Activated CD8-positive, alpha-beta memory T cell treated with anti-CD3 and anti-CD28 coated beads, Interleukin-2, amount 50 U/mL, for 24 hours (primary cell): ENCODE results near the gene NKTR.

Source experiments
- DNase-seq: peaks from one replicate; pipeline ENCODE4 v3.0.0-alpha.2; 2020; ENCODE audit errors: extremely low read depth

The NKTR gene

GRCh38 chr3:42649783-42650182, 49.3 kb downstream of the NKTR start:
- DNase-seq = no peak

DNA sequence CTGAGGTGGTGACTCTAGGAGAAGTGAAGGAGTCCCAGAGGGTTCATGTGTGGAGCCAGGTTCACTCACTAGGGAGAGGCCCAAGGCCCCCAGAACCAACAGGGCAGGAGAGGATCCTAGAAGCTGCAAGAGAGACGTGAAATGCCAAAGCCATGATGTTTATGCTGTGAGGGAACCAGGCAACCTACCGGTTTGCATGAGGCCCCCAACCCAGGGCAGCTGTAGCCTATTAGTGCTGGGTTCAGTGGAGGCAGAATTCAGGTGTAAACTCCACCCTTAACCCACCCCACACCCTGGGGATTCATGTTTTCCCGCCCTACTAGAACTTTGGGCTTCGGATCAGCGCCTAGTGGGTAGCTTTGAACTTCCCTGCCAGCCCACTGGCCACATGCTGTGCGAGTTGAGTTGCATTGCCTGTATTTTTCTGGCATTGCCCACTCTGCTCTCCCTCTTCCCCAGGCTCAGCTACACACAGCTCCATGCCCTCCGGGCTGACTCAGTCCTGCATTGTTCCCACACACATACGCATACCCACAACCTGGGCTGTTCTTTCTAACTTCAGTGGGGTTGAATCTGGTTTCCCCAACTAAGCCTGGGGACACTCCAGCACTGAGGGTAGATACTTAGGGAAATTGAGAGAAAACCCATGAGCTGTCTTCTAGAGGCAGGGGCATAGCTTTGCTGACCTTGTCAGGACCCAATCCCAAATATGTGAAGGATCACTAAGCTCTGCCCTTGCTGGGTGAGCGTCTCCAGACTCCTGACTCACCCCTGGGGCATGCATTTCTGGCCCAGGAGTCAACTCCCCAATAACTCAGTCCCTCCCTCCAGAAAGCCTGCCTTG, 51.0 kb downstream of the NKTR start:
- DNase-seq = no peak

DNA sequence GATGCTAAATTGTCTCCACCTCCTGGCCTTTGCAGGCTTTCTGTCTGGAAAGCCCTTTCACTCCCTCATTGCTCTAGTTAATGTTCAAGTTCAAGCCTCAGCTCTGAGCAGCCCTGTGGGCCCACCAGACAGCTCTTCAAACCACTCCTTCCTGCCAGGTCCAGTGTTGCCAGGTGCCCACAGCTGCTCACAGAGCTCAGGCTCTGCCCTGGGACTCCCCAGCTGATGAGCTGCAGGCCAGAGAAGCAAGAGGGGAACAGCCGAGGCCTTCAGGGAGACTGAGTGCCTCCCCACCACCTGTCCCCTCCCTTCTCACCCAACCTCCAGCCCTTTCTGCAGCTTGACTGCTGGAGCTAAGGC, 51.7 kb downstream of the NKTR start:
- DNase-seq = no peak

DNA sequence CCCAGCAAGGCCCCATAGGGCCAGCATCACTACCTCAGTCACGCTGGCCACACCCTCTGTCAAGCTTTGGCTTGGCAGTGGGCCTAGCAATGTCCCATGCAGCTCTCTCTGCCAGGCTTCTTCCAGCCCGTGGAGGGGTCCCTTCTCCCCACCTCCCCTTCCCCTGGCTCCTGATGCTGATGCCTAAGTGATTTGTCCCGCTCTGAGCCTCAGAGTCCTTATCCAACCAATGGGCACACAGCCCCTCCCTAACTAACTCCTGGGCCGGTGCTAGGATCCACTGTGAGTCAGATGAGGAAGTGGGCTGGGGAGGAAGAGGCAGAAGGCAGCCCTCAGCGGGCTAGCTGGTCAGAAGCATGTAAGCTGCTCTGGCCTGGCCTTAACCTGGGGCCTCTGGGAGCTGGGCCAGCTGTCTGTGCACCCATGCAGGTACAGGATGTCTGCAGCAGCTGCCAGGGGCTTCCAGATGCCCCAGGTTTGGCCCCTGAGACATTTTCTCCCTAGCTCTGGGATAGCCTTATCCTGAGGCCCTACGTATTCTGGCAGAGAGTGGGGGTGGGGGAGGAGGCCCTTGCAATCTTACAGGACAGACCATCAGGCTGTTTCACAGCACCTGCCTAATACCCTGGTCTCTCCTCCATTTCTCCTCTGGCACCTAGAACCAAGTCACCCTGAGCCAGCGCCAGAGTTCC, 52.3 kb downstream of the NKTR start:
- no peak for DNase-seq

DNA sequence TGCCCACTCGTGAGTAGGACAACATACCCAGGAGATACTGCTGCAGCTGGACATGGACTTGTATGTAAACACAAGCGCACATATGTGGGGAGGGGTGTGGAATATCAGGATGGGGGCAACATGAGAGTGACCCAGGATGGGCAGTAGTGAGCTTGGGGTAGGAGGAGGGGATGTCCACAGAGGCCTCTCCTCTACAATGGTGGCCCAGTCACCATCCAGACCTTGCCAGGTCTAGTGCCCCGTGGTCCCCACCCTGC, 52.7 kb downstream of the NKTR start:
- DNase-seq = no peak

DNA sequence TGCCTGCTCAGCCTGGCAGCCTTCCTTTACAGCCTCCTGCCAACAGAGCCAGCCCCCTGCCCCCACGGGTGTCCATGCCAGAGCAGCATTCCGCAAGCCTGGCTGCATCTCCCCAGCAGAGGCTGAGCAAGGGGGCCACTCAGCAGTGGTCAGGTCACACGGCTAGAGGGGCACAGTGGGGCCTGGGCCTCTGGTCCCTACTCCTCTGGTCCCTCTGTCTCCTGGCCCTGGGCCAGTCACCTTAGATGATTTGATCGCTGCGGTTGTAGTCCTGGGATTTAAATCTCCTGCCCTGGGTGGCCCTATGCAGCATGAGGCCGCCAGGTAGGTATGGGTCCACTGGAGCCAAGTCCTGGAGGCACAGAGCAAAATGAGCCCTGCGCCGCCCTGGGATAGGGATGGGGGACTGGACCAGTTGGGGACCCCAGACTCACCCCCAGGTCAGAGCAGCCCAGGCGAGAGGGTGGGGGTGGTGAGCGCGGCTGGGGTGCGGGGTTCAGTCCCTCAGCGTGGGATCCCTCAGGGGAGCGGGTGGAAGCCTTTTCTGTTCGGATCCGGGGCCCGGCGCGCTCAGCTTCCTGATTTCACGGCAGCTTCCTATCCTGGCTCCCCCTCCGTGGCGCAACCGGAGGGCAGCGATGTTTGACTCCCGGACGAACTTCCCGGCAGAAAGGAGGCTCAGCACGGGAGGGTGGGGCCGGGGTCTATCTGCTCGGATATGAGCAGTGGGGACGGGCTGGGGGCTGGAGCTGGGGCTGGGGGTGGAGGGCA, 53.3 kb downstream of the NKTR start, which contains the start of gene ZBTB47:
TSS of gene ZBTB47 (plus strand) at position 138 of the 771 bp plus-strand sequence. CDS start 4,659 bp downstream, outside the sequence.
- DNase-seq = no peak

- DNase-seq = no peak
Observed at GRCh38 chr3:42654331-42655201, 54.1 kb downstream of the NKTR start.

DNA sequence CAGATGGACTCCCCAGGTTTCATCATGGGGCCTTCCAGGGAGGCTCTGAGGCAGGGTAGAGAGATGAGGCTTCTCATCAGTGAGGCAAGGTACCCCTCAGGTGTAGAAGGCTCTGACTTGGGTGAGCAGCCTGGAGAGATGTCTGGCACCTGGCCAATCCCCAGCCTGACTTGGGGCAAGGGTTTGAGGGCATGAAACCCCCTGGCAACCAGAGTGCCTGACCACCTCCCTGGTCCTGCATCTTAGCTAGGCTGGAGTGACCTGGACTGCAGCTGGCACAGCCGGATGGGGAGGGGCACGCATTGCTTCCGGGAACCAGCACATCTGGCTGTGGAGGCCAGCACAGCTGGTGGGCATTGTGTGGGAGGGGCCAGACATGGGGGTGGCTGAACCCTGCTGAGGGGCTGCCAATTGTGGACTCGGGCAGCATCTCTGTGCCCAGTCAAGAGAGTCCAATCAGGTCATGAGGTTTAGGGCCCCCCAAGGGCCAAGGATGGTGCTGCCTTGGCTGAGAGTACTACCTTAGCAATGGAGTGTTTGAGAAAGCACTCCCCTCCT, 54.9 kb downstream of the NKTR start:
- DNase-seq = no peak

- no peak for DNase-seq
Observed at GRCh38 chr3:42655980-42656679, 55.6 kb downstream of the NKTR start.

- no peak for DNase-seq
Observed at GRCh38 chr3:42656680-42657610, 56.5 kb downstream of the NKTR start.

- no peak for DNase-seq
Observed at GRCh38 chr3:42657675-42658074, 57.2 kb downstream of the NKTR start.

- no peak for DNase-seq
Observed at GRCh38 chr3:42658091-42658770, 57.7 kb downstream of the NKTR start.

DNA sequence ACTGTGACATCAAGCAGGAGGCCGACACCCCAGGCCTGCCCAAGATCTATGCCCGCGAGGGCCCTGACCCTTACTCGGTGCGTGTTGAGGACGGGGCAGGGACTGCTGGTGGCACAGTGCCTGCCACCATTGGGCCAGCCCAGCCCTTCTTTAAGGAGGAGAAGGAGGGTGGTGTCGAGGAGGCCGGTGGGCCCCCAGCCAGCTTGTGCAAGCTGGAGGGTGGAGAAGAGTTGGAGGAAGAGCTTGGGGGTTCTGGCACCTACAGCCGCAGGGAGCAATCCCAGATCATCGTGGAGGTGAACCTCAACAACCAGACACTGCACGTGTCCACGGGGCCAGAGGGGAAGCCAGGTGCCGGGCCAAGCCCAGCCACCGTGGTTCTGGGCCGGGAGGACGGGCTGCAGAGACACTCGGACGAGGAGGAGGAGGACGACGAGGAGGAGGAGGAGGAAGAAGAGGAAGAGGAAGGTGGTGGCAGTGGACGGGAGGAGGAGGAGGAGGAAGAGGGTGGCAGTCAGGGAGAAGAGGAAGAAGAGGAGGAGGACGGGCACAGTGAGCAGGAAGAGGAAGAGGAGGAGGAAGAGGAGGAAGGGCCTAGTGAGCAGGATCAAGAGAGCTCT, 58.4 kb downstream of the NKTR start:
- DNase-seq = no peak

DNA sequence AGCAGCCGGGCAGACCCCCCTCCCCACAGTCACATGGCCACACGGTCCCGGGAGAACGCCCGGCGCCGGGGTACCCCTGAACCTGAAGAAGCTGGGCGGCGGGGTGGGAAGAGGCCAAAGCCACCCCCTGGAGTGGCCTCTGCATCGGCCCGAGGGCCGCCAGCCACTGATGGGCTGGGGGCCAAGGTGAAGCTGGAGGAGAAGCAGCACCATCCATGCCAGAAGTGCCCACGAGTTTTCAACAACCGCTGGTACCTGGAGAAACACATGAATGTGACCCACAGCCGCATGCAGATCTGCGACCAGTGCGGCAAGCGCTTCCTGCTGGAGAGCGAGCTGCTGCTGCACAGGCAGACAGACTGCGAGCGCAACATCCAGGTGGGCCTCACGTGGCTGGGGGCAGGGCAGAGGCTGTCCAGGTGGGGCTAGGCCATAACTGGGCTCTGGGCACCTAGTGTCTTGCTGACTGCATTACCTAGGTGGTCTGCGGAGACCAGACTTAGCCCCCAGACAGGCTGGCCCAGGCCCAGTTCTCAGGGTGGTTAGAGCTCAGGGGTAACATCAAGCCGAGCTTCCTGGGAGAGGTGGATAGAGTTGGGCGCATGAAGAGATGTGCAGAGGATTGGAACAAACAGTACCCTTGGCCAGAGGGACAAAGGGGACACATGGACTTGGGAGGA, 59.1 kb downstream of the NKTR start:
- no peak for DNase-seq

- DNase-seq = no peak
Observed at GRCh38 chr3:42660131-42660715, 59.7 kb downstream of the NKTR start.

GRCh38 chr3:42660898-42661297, 60.4 kb downstream of the NKTR start:
- no peak for DNase-seq

DNA sequence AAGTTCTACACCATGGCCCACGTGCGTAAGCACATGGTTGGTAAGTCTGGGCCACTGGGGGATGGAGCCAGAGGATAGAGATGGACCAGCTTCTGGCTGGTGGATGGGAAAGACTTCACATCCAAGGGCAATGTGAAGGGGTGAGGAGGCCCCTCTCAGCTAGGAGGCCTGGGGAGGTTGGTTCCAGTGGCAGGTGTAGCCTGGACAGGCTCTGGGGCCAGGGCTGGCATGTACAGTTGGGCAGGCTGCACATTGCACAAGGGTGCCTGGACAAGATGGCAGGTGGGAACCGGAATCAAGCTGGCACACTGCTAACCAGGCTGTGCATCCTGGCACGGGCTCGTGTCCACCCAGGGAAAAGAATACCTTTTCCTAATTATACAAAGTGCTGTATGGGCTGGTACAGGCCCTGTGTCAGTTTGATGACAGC, 61.1 kb downstream of the NKTR start:
- DNase-seq = no peak
